NCI-H2196 treated with DMSO at 0.1 percent for 48 hours (cell line): ENCODE results near the gene LTBP4.

Experiments used
- DNase-seq: peaks from one replicate; lab custom pipeline; 2025; ENCODE audit not compliant: unreplicated experiment; lab: John Stamatoyannopoulos, UW

LTBP4 gene

GRCh38 chr19:40592170-40592569 lies 9.0 kb upstream of the LTBP4 start:
- DNase-seq, result peak; percentile 80

- DNase-seq, result peak; percentile 10
These were observed 6.9 kb upstream of the LTBP4 start for GRCh38 chr19:40594255-40594654.

GRCh38 chr19:40594657-40595091 lies 6.5 kb upstream of the LTBP4 start:
- no peak for DNase-seq

GRCh38 chr19:40596608-40597328 lies 4.4 kb upstream of the LTBP4 start:
- DNase-seq, result peak; percentile 48

GRCh38 chr19:40597329-40597838 lies 3.8 kb upstream of the LTBP4 start:
- DNase-seq, result no peak

- DNase-seq, result peak; percentile 74
These were observed 2.9 kb upstream of the LTBP4 start for GRCh38 chr19:40598121-40598917.

- no peak for DNase-seq
These were observed 2.3 kb upstream of the LTBP4 start for GRCh38 chr19:40598918-40599307.

GRCh38 chr19:40599331-40599901 lies 1.8 kb upstream of the LTBP4 start:
- no peak for DNase-seq

GRCh38 chr19:40599902-40600569 lies 1.1 kb upstream of the LTBP4 start:
- DNase-seq, result no peak

GRCh38 chr19:40600570-40601133 lies 517 bp upstream of the LTBP4 start:
- DNase-seq, result no peak

- DNase-seq, result no peak
These were observed 1.9 kb downstream of the LTBP4 start for GRCh38 chr19:40603071-40603388.

- DNase-seq, result no peak
These were observed 2.4 kb downstream of the LTBP4 start for GRCh38 chr19:40603389-40604170.

- peak; percentile 99 for DNase-seq
These were observed 3.0 kb downstream of the LTBP4 start for GRCh38 chr19:40604171-40604646.

GRCh38 chr19:40604647-40605215 lies 3.6 kb downstream of the LTBP4 start:
- peak; percentile 25 for DNase-seq

- peak; percentile 86 for DNase-seq
These were observed 4.2 kb downstream of the LTBP4 start for GRCh38 chr19:40605216-40605971.

- DNase-seq, result no peak
These were observed 6.4 kb downstream of the LTBP4 start for GRCh38 chr19:40607311-40608239.

GRCh38 chr19:40608240-40608621 lies 7.1 kb downstream of the LTBP4 start:
- DNase-seq, result no peak

- DNase-seq, result no peak
These were observed 7.8 kb downstream of the LTBP4 start for GRCh38 chr19:40608957-40609356.
